Peyer's patch (tissue), 4 donors: ENCODE results near the gene PIH1D2.

Source experiments
- CTCF ChIP-seq, 6 experiments: fragments of 450-650 bp in 4 of 6; fragments of 200-600 bp in 2 of 6; sonication (generic) in 1 of 6; IDR thresholded peaks; one replicate each; pipeline ENCODE4 v1.5.1; 2017 to 2019; ENCODE audit warnings: antibody characterized with exemption in 6 of 6, mild to moderate bottlenecking in 3 of 6, moderate library complexity in 1 of 6
- POLR2A ChIP-seq, 2 donors: fragments of 450-650 bp; IDR thresholded peaks; one replicate each; pipeline ENCODE4 v1.5.1; 2017; ENCODE audit warnings: antibody characterized with exemption in 2 of 2, mild to moderate bottlenecking in 2 of 2, moderate library complexity in 2 of 2

DNA sequence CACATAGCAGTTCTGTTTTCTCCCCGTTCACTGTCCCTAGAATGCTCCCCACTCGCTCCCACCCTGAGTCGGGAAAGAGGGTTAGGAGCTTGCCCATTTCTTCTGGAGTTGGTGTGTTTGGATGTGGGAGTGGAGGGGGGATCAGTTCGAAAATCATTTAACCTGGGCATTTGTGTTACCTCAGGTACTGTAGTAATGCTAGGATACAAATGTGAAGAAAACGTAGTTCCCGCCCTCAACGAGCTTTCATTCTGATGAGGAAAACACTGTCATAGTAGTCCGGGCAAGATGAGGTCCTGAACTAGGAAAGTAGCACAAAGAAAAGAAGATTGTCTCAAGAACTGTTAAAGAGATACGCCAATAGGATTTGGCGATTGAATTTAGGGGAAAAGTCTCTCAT is 13.4 kb upstream of the PIH1D2 start:
- TF ChIP-seq CTCF (IDR thresholded peaks at IDR 0.05): no peak
- no peak for TF ChIP-seq POLR2A (IDR thresholded peaks at IDR 0.05)
